HepG2 (cell line): ENCODE data around the gene IRF1. TPM values are rescaled to one million over a fixed set of nuclear protein-coding genes. Genes with fewer than 3 reads are reported as not detected.

ENCODE experiments used
- ATAC-seq: fragments of 200-7000 bp; cut with Tn5 transposase; 3 replicates; pipeline ENCODE4 v1.9.1; 2020; ENCODE audit warnings: mild to moderate bottlenecking, moderate library complexity
- BruUV-seq: library from RNA; stranded (reverse); fragments of 400-500 nt; replicated peaks from 2 replicates; lab custom pipeline; 2021; lab: Mats Ljungman, UMichigan
- CTCF ChIA-PET: fragments of 300-600 bp; formaldehyde crosslinking; extraction: SDS; loops from one replicate; lab custom pipeline; 2021; ENCODE audit warnings: low total read pairs, inconsistent platforms, low intra/inter-chr PET ratio; lab: Yijun Ruan, JAX
- POLR2A ChIA-PET: fragments of 350-600 bp; sonication (Branson Sonifier 250); formaldehyde crosslinking; loops from one replicate; lab custom pipeline; 2020; ENCODE audit warnings: antibody characterized with exemption, inconsistent platforms; lab: Yijun Ruan, JAX
- DNase-seq: peaks from one replicate; pipeline ENCODE4 v3.0.0-alpha.2; 2015; ENCODE audit warnings: low spot score
- FAIRE-seq: peaks from 3 replicates; lab custom pipeline; 2011; peaks lifted over from hg19 to GRCh38; lab: Jason Lieb, UNC
- H2AFZ ChIP-seq: one replicate; pipeline ENCODE4 v1.6.1; 2011; ENCODE audit warnings: low read length, inconsistent platforms
- H3K27ac ChIP-seq: fragments of 300-600 bp; 3 replicates; pipeline ENCODE4 v1.8.0; 2011; ENCODE audit warnings: mixed run types, mild to moderate bottlenecking, mixed read lengths, low read length, inconsistent platforms; ENCODE audit not compliant: insufficient read depth; ENCODE audit errors: extremely low read length
- H3K27me3 ChIP-seq, 2 experiments: fragments of 200-600 bp in 1 of 2; 2 replicates in 1 of 2; 3 replicates in 1 of 2; pipeline versions ENCODE4 v1.6.0 to v1.8.0; 2011; ENCODE audit warnings: low read length in 2 of 2, mild to moderate bottlenecking in 2 of 2, moderate library complexity in 2 of 2, inconsistent platforms in 1 of 2; ENCODE audit not compliant: insufficient read depth in 2 of 2, control insufficient read depth in 1 of 2
- H3K36me3 ChIP-seq, 2 experiments: fragments of 200-600 bp in 1 of 2; replicated peaks in 1 of 2; 2 replicates in 1 of 2; 3 replicates in 1 of 2; pipeline versions ENCODE4 v1.5.1 to v1.8.0; 2011; ENCODE audit warnings: low read length in 2 of 2, inconsistent platforms in 1 of 2; ENCODE audit not compliant: insufficient read depth in 2 of 2, control insufficient read depth in 1 of 2
- H3K4me1 ChIP-seq: 2 replicates; pipeline ENCODE4 v1.5.1; 2012; ENCODE audit warnings: low read length, inconsistent platforms; ENCODE audit not compliant: insufficient read depth
- H3K4me2 ChIP-seq: 2 replicates; pipeline ENCODE4 v1.6.0; 2011; ENCODE audit warnings: low read depth, low read length, inconsistent platforms
- H3K4me3 ChIP-seq, 3 experiments: fragments of 200-600 bp in 1 of 3; sonication (generic), shearing (Covaris generic) in 1 of 3; replicated peaks in 1 of 3; 2 replicates each; pipeline ENCODE4 v1.5.1; 2011 to 2016; ENCODE audit warnings: low read length in 3 of 3, inconsistent platforms in 2 of 3, low read depth in 2 of 3, mild to moderate bottlenecking in 2 of 3, control low read depth in 1 of 3, mixed read lengths in 1 of 3; ENCODE audit not compliant: insufficient read depth in 1 of 3
- H3K79me2 ChIP-seq: one replicate; pipeline ENCODE4 v1.6.1; 2011; ENCODE audit warnings: low read length, inconsistent platforms; ENCODE audit not compliant: insufficient read depth
- H3K9ac ChIP-seq: 2 replicates; pipeline ENCODE4 v1.6.0; 2011; ENCODE audit warnings: mild to moderate bottlenecking, low read depth, low read length, inconsistent platforms; ENCODE audit not compliant: insufficient read depth
- H3K9me3 ChIP-seq: 2 replicates; pipeline ENCODE4 v1.5.1; 2012; ENCODE audit warnings: mild to moderate bottlenecking, low read length
- H4K20me1 ChIP-seq: 2 replicates; pipeline ENCODE4 v1.6.0; 2011; ENCODE audit warnings: inconsistent platforms, mild to moderate bottlenecking, low read length, moderate library complexity; ENCODE audit not compliant: insufficient read depth
- ARID5B ChIP-seq: IDR thresholded peaks from 2 replicates; pipeline ENCODE4 v1.4.0; 2020; ENCODE audit warnings: mild to moderate bottlenecking, missing genetic modification reagents
- FOXK2 ChIP-seq: fragments of 450-650 bp; IDR thresholded peaks from 2 replicates; pipeline ENCODE4 v1.6.1; 2016
- RFXANK ChIP-seq: IDR thresholded peaks from 2 replicates; pipeline ENCODE4 v1.6.1; 2016
- SRSF1 ChIP-seq: fragments of 200-400 bp; formaldehyde crosslinking; optimal IDR thresholded peaks from 2 replicates; pipeline ENCODE3; 2017; ENCODE audit warnings: mild to moderate bottlenecking, low read depth, low read length, moderate library complexity
- SSRP1 ChIP-seq: IDR thresholded peaks from 2 replicates; pipeline ENCODE4 v1.6.1; 2016; ENCODE audit warnings: control low read depth
- ZBTB38 ChIP-seq: sonication (generic); formaldehyde crosslinking; IDR thresholded peaks from 2 replicates; pipeline ENCODE4 v1.5.1; 2020; ENCODE audit warnings: mild to moderate bottlenecking, missing genetic modification reagents
- ZBTB7B ChIP-seq: sonication (generic); formaldehyde crosslinking; IDR thresholded peaks from 2 replicates; pipeline ENCODE4 v1.4.0; 2020; ENCODE audit warnings: missing genetic modification reagents
- ZFAT ChIP-seq: sonication (generic); formaldehyde crosslinking; conservative IDR thresholded peaks from 2 replicates; pipeline ENCODE4 v1.8.1; 2023; ENCODE audit warnings: missing genetic modification reagents, inconsistent platforms
- ZNF121 ChIP-seq: sonication (generic); formaldehyde crosslinking; IDR thresholded peaks from 2 replicates; pipeline ENCODE4 v1.5.0; 2020; ENCODE audit warnings: mild to moderate bottlenecking, missing genetic modification reagents
- ZNF460 ChIP-seq: sonication (generic); formaldehyde crosslinking; IDR thresholded peaks from 2 replicates; pipeline ENCODE4 v1.5.1; 2020; ENCODE audit warnings: missing genetic modification reagents, mild to moderate bottlenecking, borderline replicate concordance
- ZNF562 ChIP-seq: sonication (generic); formaldehyde crosslinking; IDR thresholded peaks from 2 replicates; pipeline ENCODE4 v1.8.0; 2022; ENCODE audit warnings: missing genetic modification reagents, borderline replicate concordance
- ZNF710 ChIP-seq: sonication (generic); formaldehyde crosslinking; IDR thresholded peaks from 2 replicates; pipeline ENCODE4 v1.5.0; 2020; ENCODE audit warnings: mild to moderate bottlenecking, missing genetic modification reagents, borderline replicate concordance
- ZNF777 ChIP-seq: sonication (generic); formaldehyde crosslinking; IDR thresholded peaks from 2 replicates; pipeline ENCODE4 v1.4.0; 2020; ENCODE audit warnings: missing genetic modification reagents
- ZNF83 ChIP-seq: sonication (generic); formaldehyde crosslinking; IDR thresholded peaks from 2 replicates; pipeline ENCODE4 v1.4.0; 2020; ENCODE audit warnings: missing genetic modification reagents, mild to moderate bottlenecking, borderline replicate concordance
- WGBS: methylation state at CpG from one replicate; pipeline ENCODE4 v1.1.6; 2017; ENCODE audit warnings: low lambda C conversion rate; 5-methylcytosine and 5-hydroxymethylcytosine counted together
- in situ Hi-C: cut with HindIII; loops from 2 replicates; pipeline ENCODE4 v1.10.0; 2017; ENCODE audit warnings: low pct_unique_long_range_greater_than_20kb; ENCODE audit not compliant: extremely low pct_ligation_motif_present
- intact Hi-C: fragments of 100-400 bp; cut with micrococcal nuclease; formaldehyde crosslinking; loops from one replicate; pipeline ENCODE4 v1.10.0; 2022; ENCODE audit not compliant: unreplicated experiment
- polyA plus RNA-seq, 8 experiments: library from polyadenylated mRNA; depleted of rRNA in 3 of 8; stranded (reverse) in 7 of 8; unstranded in 1 of 8; fragments of >200 nt; fragmentation: Illumina TruSeq in 4 of 8; extraction: Trizol in 4 of 8; gene quantifications; 2 replicates each; pipeline versions ENCODE4 v1.2.1 to v1.2.3, GENCODE V29; 2011 to 2016; ENCODE audit warnings: low read depth in 4 of 8, missing spikeins in 1 of 8, mixed read lengths in 1 of 8; ENCODE audit not compliant: insufficient read depth in 1 of 8
- total RNA-seq, 5 experiments: library from RNA; depleted of rRNA; stranded (reverse); fragments of >200 nt; fragmentation: Illumina TruSeq; extraction: Trizol; gene quantifications; 2 replicates each; pipeline ENCODE4 v1.2.3, GENCODE V29; 2016; ENCODE audit warnings: low read depth in 1 of 5

Gene IRF1
- total and polyA plus RNA-seq, 2 of the 13 experiments (the other 11 are each of a cell fraction or from before 2014, with no cell fraction given) = 4.1 to 8.8 TPM

GRCh38 chr5:132484391-132484725, 6.2 kb downstream of the IRF1 start:
- ATAC-seq (no peak), FAIRE-seq (no peak)
- peaks cover 20 to 46% of the 10 kb centered on the region in 2 experiments; a peak in 4 of 5 replicates for H3K36me3 ChIP-seq

More at GRCh38 chr5:132484391-132484725, 6.2 kb downstream of the IRF1 start:
- H3K4me3 ChIP-seq = no peak overlapping the region
- peaks cover 6% of the 10 kb centered on the region for H3K79me2 ChIP-seq
- no peak overlapping the region for H3K27ac ChIP-seq
- no peak overlapping the region for H3K4me2 ChIP-seq
- H4K20me1 ChIP-seq = peaks cover 3% of the 10 kb centered on the region; the same call in 1 of the 2 replicates
- no TSS peak for BruUV-seq
- in situ Hi-C loops (no loop called here), intact Hi-C loops (no loop called here)
- 96% methylated on average over 3 of the region's 3 CpGs for WGBS
- no peaks in the 10 kb centered on the region for H3K27me3 ChIP-seq
- ChIA-PET POLR2A (interaction anchor here (0.8 to 1.5 kb wide), 3 partner anchors 11 to 18 kb away, joined by 3 read pairs; no protein-coding TSS in a partner anchor), CTCF (no interaction called here)
- no peaks in the 10 kb centered on the region for H3K9me3 ChIP-seq
- DNase-seq = no peak
- TF ChIP-seq ARID5B (no peak), ZNF460 (CRISPR knock-in tag) (no peak), SSRP1 (CRISPR knock-in tag) (no peak), RFXANK (no peak), ZNF121 (CRISPR knock-in tag) (no peak), ZNF710 (CRISPR knock-in tag) (no peak), ZNF777 (no peak), ZBTB38 (CRISPR knock-in tag) (no peak), FOXK2 (no peak), SRSF1 (no peak), ZFAT (no peak), ZNF562 (CRISPR knock-in tag) (no peak), ZBTB7B (CRISPR knock-in tag) (no peak), ZNF83 (CRISPR knock-in tag) (no peak)
- no peak overlapping the region for H3K9ac ChIP-seq
- peaks cover 25% of the 10 kb centered on the region for H3K4me1 ChIP-seq
- H2AFZ ChIP-seq = no peak overlapping the region
